ENCODE measurements around the gene CLDN20. TPM values are rescaled to one million over a fixed set of nuclear protein-coding genes. Genes with fewer than 3 reads are reported as not detected.
"Not testable (repeated sequence)": the region's sequence is repeated elsewhere in the genome, so short reads cannot be mapped to it uniquely, and the experiment has no call there.

CLDN20 gene
- total RNA-seq, 1 experiment from 2014 or later, result not detected

- in situ Hi-C loops (cut with HindIII; ENCODE audit: low pct_unique_long_range_greater_than_20kb, low sequenced_read_pairs), result no loop called here
- no peak for DNase-seq (ENCODE audit: low read depth, low spot score)
Measured at GRCh38 chr6:155261111-155261900, 2.5 kb upstream of the CLDN20 start.

DNA sequence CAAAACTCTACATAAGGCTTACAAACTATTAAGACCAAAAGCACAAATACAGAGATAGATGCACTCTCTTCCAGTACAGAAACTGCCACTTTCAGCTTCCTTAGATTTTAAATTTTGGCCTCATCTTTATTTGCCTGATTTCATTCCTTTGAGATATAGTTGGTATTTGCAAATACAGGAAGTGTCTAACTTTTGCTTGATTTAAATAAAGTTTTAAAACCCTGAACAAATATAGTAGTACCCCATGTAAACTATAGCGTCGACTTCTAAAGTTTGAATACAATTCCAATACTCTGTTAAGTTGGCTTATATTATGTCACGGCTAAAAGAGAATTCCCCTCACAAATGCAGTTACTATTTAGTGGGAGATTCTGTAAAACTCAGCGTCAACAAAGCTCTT lies 1.2 kb upstream of the CLDN20 start:
- in situ Hi-C loops (cut with HindIII; ENCODE audit: low pct_unique_long_range_greater_than_20kb, low sequenced_read_pairs), result no loop called here
- no peak for DNase-seq (ENCODE audit: low read depth, low spot score)

DNA sequence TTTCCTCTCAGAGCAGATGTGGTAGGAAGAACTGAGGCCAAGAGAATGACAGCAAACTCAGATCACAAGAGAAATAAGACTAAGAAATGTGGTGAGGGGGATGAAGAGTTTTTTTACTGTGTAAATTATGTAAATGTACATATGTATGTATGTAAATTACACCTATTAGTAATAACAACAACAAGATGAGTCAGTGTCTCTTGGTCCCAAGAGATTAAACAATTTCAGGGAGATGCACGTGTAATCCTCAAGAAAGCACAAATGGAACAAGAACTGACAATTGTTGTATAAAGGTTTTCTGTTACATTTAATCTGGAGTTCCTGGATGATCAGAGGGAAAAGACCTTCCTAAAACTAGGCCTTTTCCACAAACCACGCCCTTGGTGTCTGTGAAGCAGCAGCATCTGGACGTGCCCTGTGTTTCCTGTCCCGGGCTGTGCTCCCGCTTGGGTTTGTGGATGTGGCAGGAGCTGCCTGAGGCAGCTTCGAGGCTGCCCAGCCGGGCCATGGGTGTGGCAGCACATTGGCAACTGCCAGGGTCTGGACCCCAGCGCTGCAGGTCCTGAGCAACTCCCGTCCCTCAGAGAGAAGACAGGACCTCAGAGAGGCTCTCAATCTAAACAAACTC lies 994 bp downstream of the CLDN20 start:
- DNase-seq (ENCODE audit: low read depth, low spot score), result no peak

GRCh38 chr6:155265843-155266535 lies 2.2 kb downstream of the CLDN20 start:
- in situ Hi-C loops (cut with HindIII; ENCODE audit: low pct_unique_long_range_greater_than_20kb, low sequenced_read_pairs), result no loop called here
- peak; percentile 26 for DNase-seq (ENCODE audit: low read depth, low spot score)

More for the DNA sequence above, 994 bp downstream of the CLDN20 start:
- in situ Hi-C loops (cut with HindIII; ENCODE audit: low pct_unique_long_range_greater_than_20kb, low sequenced_read_pairs), result no loop called here

DNA sequence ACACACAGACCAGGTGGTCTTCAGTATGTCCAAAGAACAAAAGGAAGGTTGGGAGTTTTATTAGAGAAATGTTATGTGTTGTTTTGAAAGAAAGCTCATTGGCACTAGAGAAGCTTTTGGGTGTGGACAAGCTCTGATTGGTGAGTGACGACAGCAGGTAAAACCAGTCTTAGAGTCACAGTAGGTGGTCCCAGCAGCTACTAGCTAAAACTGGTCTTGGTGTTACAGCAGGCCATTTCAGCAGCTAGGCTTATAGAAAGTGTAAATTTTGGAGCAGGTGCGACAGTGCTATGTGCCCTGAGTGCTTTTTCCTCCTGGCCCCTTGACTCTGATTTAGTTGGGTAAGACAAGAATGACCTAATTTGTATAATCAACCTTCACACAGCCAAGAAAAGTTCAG lies 3.6 kb downstream of the CLDN20 start:
- in situ Hi-C loops (cut with HindIII; ENCODE audit: low pct_unique_long_range_greater_than_20kb, low sequenced_read_pairs), result no loop called here

GRCh38 chr6:155268088-155268867 lies 4.5 kb downstream of the CLDN20 start:
- in situ Hi-C loops (cut with HindIII; ENCODE audit: low pct_unique_long_range_greater_than_20kb, low sequenced_read_pairs), result not testable (repeated sequence)
- DNase-seq (ENCODE audit: low read depth, low spot score), result peak; percentile 69

More for the DNA sequence above, 3.6 kb downstream of the CLDN20 start:
- no peak for DNase-seq (ENCODE audit: low read depth, low spot score)

- no peak for DNase-seq (ENCODE audit: low read depth, low spot score)
- in situ Hi-C loops (cut with HindIII; ENCODE audit: low pct_unique_long_range_greater_than_20kb, low sequenced_read_pairs), result no loop called here
Measured at GRCh38 chr6:155269765-155270164, 6.0 kb downstream of the CLDN20 start.

DNA sequence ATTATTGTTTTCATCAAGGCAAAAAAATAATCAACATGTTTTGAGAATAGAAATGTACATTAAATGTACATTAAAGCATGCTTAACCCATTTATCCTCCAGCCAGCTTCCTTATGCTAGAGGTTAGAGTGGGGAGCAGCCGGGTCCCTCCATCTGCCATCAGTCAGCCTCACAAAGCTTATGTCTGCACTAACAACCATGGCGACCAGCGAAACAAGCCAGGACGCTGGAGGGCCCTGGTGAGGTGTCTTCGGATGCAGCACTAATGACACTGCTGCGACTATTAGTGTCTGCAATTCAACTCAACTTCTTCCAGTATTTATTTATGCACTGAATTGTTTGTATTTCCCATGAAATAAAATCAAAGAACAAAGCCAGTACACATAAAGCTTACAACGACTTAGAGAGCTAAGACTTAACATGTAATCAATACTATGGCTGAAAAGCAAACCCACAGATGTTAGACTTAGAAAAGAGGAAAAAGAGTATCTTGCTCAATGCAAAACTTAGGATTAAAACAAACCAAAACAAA lies 6.8 kb downstream of the CLDN20 start:
- no peak for DNase-seq (ENCODE audit: low read depth, low spot score)
- in situ Hi-C loops (cut with HindIII; ENCODE audit: low pct_unique_long_range_greater_than_20kb, low sequenced_read_pairs), result no loop called here

- in situ Hi-C loops (cut with HindIII; ENCODE audit: low pct_unique_long_range_greater_than_20kb, low sequenced_read_pairs), result no loop called here
- no peak for DNase-seq (ENCODE audit: low read depth, low spot score)
Measured at GRCh38 chr6:155271145-155271544, 7.3 kb downstream of the CLDN20 start.

GRCh38 chr6:155272353-155273232 lies 8.8 kb downstream of the CLDN20 start:
- peak; percentile 63 for DNase-seq (ENCODE audit: low read depth, low spot score)
- in situ Hi-C loops (cut with HindIII; ENCODE audit: low pct_unique_long_range_greater_than_20kb, low sequenced_read_pairs), result no loop called here

DNA sequence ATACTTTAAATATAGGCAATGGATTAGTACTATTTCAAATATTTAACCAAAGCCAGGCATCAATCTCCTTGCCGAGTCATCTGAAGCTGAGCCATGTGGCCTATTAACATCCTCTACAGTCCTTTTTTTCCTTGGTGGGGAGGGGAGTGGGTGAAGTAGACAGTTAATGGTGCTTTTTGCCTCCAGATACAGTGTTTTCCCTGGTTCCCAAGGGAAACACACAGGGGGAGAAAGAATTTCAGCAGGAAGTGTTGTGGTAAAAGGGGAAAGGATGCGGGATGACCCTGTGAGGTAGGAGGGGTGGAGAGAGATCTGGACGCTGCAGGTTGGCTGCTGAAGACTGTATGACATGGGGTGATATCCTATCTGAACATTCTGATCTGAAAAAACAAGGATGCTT lies 9.6 kb downstream of the CLDN20 start:
- DNase-seq (ENCODE audit: low read depth, low spot score), result peak; percentile 73

DNA sequence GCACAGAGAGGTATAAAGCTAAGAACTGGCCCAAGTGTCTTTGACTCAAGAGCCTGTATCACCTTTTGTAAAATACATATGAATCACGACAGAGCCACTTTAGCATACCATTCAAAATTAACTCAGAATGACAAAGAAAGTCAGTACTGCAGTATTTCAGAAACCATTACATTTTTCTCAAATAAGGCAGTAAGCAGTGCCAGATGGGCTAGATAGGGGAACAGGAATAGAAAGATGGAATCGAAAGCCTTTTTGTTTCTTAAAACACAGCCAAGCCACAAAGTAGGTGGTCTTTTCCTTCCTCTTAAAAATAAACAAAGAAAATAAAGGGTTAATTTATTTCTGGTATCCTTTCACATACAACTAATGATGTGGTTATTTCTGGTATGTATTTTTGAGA lies 10.3 kb downstream of the CLDN20 start:
- no peak for DNase-seq (ENCODE audit: low read depth, low spot score)
- in situ Hi-C loops (cut with HindIII; ENCODE audit: low pct_unique_long_range_greater_than_20kb, low sequenced_read_pairs), result no loop called here

More for the DNA sequence above, 9.6 kb downstream of the CLDN20 start:
- in situ Hi-C loops (cut with HindIII; ENCODE audit: low pct_unique_long_range_greater_than_20kb, low sequenced_read_pairs), result no loop called here

DNA sequence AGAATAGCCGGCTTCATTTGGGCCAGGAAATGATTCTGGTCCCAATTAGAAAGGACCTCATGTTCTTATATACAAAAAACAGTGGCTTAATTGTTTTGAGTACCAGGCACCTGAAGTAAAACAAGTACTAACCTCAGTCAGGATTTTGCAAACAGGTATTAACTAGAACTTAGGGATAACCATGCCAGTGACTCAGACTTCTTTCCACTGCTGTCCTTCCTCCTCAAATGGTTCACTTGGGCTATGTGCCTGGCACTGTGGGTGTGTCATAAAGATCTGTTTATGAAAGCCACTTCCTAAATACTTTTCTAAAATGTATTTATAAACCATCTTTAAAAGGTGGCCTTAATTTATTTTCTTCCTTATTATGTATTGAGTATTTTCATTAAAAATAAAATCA lies 10.7 kb downstream of the CLDN20 start:
- in situ Hi-C loops (cut with HindIII; ENCODE audit: low pct_unique_long_range_greater_than_20kb, low sequenced_read_pairs), result no loop called here
- DNase-seq (ENCODE audit: low read depth, low spot score), result no peak

DNA sequence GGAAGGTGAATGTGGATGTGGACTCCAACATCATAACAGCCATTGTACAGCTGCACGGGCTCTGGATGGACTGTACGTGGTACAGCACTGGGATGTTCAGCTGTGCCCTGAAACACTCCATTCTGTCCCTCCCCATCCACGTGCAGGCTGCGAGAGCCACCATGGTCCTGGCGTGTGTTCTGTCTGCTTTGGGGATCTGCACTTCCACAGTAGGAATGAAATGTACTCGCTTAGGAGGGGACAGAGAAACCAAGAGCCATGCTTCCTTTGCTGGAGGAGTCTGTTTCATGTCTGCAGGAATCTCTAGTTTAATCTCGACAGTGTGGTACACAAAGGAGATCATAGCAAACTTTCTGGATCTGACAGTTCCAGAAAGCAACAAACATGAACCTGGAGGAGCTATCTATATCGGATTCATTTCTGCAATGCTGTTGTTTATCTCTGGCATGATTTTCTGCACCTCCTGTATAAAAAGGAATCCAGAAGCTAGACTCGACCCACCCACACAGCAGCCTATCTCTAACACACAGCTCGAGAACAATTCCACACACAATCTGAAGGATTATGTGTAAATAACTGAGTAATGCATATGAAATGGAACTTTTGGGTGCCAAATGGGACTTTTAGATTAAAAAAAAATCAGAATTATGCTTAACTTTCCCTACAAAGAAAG lies 12.1 kb downstream of the CLDN20 start:
- in situ Hi-C loops (cut with HindIII; ENCODE audit: low pct_unique_long_range_greater_than_20kb, low sequenced_read_pairs), result no loop called here
- no peak for DNase-seq (ENCODE audit: low read depth, low spot score)

- DNase-seq (ENCODE audit: low read depth, low spot score), result no peak
- in situ Hi-C loops (cut with HindIII; ENCODE audit: low pct_unique_long_range_greater_than_20kb, low sequenced_read_pairs), result no loop called here
Measured at GRCh38 chr6:155276638-155277037, 12.8 kb downstream of the CLDN20 start.

GRCh38 chr6:155278319-155279049 lies 14.7 kb downstream of the CLDN20 start:
- DNase-seq (ENCODE audit: low read depth, low spot score), result no peak
- in situ Hi-C loops (cut with HindIII; ENCODE audit: low pct_unique_long_range_greater_than_20kb, low sequenced_read_pairs), result no loop called here

Measured in SK-MEL-5 (cell line).